ENCODE measurements around the gene CNIH3.

The CNIH3 gene

GRCh38 chr1:224617410-224618355 is 1.6 kb downstream of the CNIH3 start:
- no peak for DNase-seq

GRCh38 chr1:224619209-224619608 is 3.1 kb downstream of the CNIH3 start:
- DNase-seq = no peak

- no peak for DNase-seq
Measured at GRCh38 chr1:224620105-224620504, 4.0 kb downstream of the CNIH3 start.

- no peak for DNase-seq
Measured at GRCh38 chr1:224621813-224622682, 5.9 kb downstream of the CNIH3 start.

DNA sequence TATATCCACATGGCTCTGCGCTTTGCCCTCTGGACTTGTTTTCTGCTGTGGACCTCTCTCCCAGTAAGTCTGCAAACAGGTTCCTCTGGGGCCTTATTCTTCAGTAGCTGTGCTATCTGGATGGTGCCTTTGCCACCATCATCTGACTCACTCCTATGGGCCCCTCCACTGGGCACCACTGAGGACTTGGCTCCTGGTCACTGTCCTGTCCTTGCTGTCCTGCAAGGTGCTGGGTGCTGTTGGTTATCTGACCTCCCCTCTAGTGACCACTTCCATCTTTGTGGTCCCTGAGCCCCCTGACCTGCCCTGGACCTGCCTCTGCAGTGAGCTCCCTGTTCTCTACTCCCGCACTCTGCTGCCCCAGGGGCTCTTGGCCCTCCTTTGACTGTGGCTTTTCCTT is 6.7 kb downstream of the CNIH3 start:
- no peak for DNase-seq

DNA sequence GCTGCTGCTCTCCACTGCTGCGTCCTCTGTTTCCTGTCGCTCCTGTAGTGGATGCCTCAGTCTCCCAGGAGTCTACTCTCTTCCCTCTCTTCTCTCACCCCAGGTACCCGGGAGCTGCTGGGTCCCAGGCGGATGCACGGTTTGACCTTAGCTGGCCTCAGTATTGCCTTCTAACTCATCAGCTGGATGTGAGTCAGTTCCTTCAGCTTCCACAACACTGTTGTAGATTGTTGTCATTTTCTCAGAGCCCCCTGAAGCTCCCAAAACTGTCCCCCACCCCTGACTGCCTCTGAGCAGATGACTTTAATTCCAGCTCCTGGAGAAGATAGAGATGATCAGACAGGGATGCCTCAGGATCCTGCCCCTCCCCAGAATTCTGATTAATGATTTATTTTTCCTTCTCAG is 7.2 kb downstream of the CNIH3 start:
- no peak for DNase-seq

- DNase-seq = no peak
Measured at GRCh38 chr1:224623743-224624333, 7.7 kb downstream of the CNIH3 start.

DNA sequence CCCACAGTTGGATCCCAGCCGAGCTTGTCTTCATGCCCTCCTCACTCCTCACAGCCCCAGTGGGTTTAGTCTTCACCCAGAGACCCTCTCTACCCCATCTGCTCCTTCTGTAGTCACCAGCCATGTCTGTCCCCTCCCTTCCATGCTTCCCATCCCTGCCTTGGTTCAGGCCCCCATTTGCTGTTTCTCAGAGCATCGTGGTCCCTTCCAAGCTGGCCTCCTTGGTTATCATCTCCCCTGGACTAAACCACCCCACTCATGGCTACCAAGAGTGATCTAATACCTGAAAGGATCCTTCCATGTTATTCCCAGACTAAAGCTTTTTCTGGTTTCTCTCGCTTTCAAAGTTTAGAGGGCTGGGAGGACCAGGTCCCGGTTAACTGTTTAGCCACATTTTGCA is 8.3 kb downstream of the CNIH3 start:
- DNase-seq = no peak

DNA sequence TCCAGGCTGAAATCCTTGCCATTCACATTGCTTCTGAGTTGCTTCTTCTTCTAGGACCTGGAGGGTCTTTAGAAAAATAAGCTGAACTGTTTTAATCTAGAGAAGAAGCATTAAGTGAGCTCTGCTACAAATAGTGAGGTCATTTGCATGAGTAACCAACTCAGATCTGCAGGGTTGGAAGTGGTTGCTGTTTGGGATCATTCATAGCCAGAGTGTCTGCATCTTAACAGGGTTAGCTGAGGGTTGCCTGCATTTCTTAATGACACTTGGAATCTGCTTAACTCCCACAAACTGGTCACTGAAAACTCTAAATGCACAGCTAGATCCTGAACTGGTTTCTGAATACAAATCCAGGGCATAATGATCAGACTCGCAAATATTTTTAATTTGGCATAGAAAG is 9.9 kb downstream of the CNIH3 start:
- DNase-seq = no peak

GRCh38 chr1:224629965-224630364 is 13.8 kb downstream of the CNIH3 start:
- no peak for DNase-seq

DNA sequence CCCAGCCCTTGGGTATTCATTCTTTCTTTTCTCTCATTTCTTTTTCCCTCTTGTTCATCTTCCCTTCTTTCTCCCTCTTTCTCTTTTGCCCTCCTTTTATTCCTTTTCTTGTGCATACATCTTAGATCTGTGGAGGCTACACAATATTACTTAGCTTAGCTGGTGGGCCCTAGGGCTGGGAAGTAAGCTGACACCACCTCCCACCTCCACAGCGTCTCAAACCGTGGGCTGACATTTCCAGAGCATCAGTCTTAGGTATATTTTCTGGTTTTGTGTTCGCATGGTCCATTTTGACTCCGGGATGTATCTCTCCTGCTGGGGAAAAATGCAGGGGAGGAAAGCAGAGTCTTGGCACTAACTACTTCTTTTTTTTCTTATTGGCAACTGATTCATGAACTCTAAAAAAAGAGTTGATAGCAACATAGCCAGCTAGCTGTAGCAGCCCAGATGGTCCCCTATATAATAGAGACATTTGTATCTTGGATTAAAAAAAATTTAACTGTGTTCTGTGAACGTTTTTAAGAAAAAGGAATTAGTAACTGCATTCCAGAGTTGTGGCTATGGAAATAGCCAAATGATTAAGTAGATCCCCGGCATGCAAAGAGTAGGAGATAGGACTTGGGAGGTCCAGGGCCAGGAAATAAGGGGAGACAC is 15.5 kb downstream of the CNIH3 start:
- no peak for DNase-seq

DNA sequence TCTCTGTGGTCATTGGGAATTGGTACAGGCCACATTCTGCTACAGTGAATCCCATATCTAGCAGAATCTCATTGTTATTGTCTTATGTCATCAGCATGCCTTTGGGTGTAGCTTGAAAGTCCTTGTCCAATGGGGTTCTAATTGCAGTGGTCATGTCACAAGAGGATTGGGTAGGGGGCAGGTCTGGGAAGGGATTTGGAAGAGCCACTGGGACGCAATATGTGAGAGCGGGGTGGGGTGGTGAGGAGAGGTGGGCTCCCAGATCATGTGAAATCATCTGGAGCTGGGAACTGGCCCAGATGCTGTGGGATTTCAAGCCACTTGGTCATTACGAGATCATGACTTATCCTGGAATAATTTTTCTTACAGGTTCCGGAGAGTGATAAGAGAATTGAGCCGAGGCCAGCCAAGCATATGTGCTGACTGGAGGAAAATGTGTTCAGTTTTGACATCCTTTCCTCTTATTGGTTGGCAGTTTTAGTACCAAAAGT is 16.3 kb downstream of the CNIH3 start:
- no peak for DNase-seq

DNA sequence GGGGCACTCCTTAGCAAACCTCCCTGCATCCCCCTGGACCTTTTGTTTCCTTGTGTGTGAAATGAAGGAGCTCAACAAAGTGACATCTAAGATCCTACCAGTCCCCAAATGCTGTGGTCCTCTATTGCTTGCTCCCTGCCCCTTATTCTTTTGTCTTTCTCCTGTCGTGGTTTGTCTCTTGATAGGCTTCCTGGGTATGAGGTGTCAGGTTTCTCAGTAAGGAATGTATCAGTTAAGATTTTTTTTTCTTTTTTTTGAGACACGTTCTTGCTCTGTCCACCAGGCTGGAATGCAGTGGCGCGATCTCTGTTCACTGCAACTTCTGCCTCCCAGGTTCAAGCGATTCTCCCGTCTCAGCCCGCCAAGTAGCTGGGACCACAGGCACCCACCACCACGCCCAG is 16.8 kb downstream of the CNIH3 start:
- DNase-seq = no peak

- DNase-seq = no peak
Measured at GRCh38 chr1:224635356-224635755, 19.2 kb downstream of the CNIH3 start.

DNA sequence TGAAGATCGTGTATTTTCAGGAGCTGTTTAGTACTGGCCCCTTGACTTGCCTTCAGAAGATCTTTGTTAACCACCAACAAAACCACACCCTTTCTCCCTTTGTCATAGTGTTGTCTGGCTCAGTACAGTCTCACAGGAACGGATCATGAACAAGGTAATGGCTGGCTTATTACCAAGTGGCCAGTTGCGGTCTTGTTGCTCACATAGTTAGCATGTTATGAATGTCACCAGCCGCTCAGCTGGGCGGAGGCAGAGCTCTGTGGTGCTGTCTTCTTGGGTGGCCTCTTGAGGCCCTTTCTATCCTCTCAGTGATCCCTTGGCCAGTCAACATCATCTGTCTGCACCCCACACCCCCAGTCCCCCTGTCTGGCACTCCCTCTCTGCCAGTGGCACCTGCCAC is 21.4 kb downstream of the CNIH3 start:
- no peak for DNase-seq

- DNase-seq = no peak
Measured at GRCh38 chr1:224637936-224638335, 21.8 kb downstream of the CNIH3 start.

GRCh38 chr1:224639426-224639975 is 23.4 kb downstream of the CNIH3 start:
- no peak for DNase-seq

- DNase-seq = no peak
Measured at GRCh38 chr1:224640018-224640417, 23.9 kb downstream of the CNIH3 start.

DNA sequence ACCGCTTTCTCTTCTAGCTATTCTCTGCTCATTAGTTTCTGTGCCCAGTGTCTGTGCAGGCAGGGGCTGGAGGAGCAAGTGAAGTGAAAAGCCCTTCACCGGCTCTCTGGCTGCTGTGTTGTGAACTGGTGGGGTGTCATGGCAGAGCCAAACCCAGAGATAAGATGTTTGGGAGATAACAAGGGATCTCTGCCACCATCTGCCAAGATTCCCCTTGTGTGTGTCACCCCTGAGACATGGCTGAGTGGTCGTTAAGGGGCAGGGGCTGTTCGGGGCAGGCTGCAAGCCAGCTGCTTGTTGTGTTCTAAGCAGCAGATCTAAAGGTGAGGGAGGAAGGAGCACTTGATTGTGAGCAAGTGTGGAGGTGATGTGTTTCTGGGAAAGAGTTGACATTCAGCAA is 24.5 kb downstream of the CNIH3 start:
- no peak for DNase-seq

- DNase-seq = peak; percentile 14
Measured at GRCh38 chr1:224641030-224641429, 24.9 kb downstream of the CNIH3 start.

GRCh38 chr1:224643653-224644052 is 27.5 kb downstream of the CNIH3 start:
- DNase-seq = no peak

DNA sequence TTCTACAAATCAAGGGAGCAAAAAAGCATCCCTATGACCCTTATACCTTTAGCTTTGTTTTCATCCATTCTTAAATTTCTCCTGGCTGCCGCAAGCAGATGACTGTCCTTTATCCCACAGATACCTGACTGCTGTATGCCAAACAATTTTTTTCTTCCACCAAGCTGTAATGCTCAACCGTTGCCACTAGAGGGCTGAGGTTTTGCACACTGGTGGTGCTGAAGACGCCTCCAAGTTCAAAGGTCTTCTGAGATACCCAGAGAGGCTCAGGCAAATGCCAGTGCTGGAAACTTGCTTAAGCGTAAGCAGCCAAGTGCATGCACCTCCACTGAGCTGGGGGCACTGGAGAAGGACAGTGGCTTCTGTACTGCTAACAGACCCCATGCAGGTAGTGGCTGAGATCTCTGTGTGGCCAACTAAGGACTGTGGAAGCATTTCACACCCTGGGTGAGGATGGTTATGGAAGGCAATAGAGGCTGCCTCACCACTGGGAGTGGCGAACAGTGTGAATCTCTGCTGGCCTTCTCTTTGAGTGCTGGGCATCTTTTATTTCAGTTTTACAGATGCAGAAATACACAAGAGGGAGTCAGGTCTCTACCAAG is 28.5 kb downstream of the CNIH3 start:
- peak; percentile 54 for DNase-seq
